ENCODE data around the gene PARM1. TPM values are rescaled to one million over a fixed set of nuclear protein-coding genes. Genes with fewer than 3 reads are reported as not detected.

Gene PARM1
- total RNA-seq, 2 experiments from 2014 or later = not detected

DNA sequence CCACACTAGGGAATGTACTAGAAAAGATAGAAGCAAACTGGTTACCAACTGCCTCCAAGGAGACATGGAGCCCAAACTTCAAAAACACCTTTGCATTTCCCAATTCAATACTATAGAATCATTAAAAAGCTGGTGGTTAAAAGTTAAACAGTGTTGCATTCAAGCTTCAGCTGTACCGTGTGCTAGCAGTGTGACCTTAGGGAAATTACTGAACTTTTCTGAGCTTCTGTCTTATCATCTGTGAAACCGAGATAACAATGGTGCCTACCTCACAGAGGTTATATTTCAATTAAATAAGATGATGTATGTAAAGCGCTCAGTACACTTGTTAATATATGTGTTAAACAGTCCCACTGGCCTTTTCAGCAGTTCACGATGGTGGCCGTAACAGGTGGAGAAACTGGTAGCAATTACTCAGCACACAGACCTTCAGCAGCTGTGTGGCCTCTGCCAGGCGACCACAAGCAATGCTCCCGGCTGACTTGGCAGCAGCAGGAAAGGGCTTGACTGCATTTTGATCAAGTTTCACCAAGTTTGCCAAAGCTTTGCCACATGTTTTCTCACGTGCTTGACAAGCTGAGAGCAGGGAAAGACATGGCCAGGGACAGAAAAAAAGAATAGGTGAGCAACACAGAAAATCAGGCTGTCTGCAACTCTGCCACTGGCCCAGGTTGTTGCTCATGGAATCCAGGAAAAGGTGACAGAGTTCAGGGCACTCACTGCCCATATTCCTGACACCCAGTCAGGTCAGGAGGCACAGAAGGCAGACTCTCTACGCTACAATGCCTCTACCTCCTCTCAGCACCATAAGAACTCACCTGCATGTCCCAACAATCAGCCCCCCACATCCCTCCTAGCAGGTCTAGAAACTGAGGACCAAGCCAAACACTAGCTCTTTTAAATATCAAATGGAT is 72.1 kb downstream of the PARM1 start:
- ChIA-PET POLR2A (no interaction called here), CTCF (no interaction called here)
- no peaks in the 10 kb centered on the region for H3K27me3 Mint-ChIP-seq
- DNase-seq = no peak
- peaks cover 9% of the 10 kb centered on the region for H3K9me3 Mint-ChIP-seq
- no peaks in the 10 kb centered on the region for H3K4me1 Mint-ChIP-seq
- H3K4me3 Mint-ChIP-seq = no peak overlapping the region
- H3K27ac Mint-ChIP-seq = no peak overlapping the region
- no peaks in the 10 kb centered on the region for H3K36me3 Mint-ChIP-seq (ENCODE audit: low read depth)

DNA sequence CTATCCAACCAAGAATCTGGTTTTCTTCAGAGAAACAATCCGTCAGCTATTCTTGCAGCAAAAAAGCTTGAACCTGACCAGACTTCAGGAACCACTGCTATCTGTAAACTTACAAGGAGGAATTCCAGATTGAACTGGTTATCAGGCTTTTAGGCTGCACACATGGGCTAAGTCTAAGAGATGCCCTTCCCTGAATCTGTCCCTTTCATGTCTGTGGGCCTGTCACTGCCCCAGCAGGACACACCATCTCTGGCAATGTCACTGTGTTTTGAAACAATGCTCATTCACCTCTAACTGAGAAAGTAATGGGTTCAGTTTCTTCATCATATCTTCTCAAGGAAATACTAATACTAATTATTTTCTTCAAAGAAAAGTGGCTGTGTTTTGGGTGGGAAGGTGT is 72.8 kb downstream of the PARM1 start:
- POLR2A ChIA-PET = no interaction called here
- H3K9me3 Mint-ChIP-seq = peaks cover 9% of the 10 kb centered on the region
- no peak overlapping the region for H3K4me3 Mint-ChIP-seq
- H3K27me3 Mint-ChIP-seq = no peaks in the 10 kb centered on the region
- no peak for DNase-seq
- no peak overlapping the region for H3K27ac Mint-ChIP-seq
- H3K4me1 Mint-ChIP-seq = no peaks in the 10 kb centered on the region
- CTCF ChIA-PET = no interaction called here
- H3K36me3 Mint-ChIP-seq (ENCODE audit: low read depth) = no peaks in the 10 kb centered on the region

DNA sequence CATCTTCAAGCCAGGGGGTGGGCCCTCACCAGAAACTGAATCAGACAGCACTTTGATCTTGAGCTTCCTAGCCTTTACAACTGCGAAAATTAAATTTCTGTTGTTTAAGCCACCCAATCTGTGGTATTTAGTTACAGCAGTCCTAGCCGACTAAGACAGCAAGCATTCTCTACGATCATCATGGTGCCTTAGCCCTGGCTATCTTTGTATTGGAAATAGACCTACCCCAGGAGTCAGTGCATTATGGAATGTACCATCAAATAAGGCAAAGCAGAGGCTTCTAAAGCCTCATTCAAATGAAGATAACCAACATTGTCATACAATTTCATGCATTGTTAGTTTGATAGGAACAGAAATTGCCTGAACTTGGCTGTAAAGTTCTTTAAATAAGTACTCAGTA is 75.0 kb downstream of the PARM1 start:
- no peaks in the 10 kb centered on the region for H3K36me3 Mint-ChIP-seq (ENCODE audit: low read depth)
- H3K27me3 Mint-ChIP-seq = no peaks in the 10 kb centered on the region
- H3K27ac Mint-ChIP-seq = no peak overlapping the region
- POLR2A ChIA-PET = no interaction called here
- H3K9me3 Mint-ChIP-seq = peaks cover 9% of the 10 kb centered on the region
- no peaks in the 10 kb centered on the region for H3K4me1 Mint-ChIP-seq
- no peak for DNase-seq
- CTCF ChIA-PET = interaction anchor here (1.2 kb wide), 1 partner anchor 10 kb away, joined by 4 read pairs; no protein-coding TSS in a partner anchor
- H3K4me3 Mint-ChIP-seq = no peak overlapping the region

DNA sequence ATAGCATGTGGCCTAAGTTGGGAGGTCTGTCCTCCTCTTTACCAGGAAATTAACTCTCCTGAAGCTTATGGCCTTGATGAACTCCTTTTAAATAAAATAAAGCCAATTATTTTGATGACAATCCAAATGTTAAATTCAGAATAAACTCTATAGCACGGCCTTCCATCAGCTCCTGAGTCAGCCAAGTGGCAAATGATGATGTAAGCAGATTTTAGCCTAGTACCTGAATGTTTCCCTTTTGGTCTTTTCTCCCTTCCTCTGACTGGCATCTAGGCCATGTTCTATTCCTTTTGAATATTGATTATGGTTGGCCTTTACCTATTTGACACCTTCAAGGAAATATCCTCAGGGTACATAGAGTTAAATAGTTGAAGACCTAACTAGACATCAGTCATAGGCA is 76.2 kb downstream of the PARM1 start:
- POLR2A ChIA-PET = no interaction called here
- Mint-ChIP-seq H3K9me3 (peaks cover 9% of the 10 kb centered on the region), H3K36me3 (ENCODE audit: low read depth) (no peaks in the 10 kb centered on the region), H3K4me1 (no peaks in the 10 kb centered on the region), H3K27me3 (no peaks in the 10 kb centered on the region), H3K27ac (no peak overlapping the region), H3K4me3 (no peak overlapping the region)
- CTCF ChIA-PET = interaction anchor here (1.2 kb wide), 2 partner anchors 9 to 12 kb away, joined by 3 to 4 read pairs; no protein-coding TSS in a partner anchor
- no peak for DNase-seq

DNA sequence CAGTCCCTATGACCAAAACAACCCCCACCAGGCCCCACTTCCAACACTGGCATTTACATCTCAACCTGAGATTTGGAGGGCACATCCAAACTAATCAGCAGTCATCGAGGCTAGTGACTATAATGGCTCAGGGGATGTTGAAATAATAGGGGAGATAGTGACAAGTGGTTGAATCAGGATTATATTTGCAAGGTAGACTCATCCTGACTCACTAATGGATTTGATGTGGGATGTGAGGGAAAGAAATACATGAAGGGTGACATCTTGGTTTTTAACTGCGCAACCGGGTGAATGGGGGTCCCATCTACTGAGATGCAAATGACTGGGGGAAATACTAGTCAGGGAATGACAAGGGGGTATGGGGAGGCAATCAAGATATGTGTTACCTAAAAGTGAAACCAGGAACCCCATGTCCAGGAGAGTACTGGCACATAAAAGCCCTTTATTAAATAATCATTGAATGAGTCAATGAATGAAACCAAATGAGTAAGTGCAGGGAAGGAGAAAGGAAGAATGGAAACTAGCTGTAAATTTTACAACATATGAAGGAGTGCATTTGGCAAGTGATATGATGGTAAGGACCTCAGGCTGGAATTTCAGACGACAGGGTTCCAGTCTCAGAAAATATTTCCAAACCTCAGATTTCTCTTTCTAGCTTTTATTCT is 78.3 kb downstream of the PARM1 start:
- no peaks in the 10 kb centered on the region for H3K27me3 Mint-ChIP-seq
- H3K36me3 Mint-ChIP-seq (ENCODE audit: low read depth) = no peaks in the 10 kb centered on the region
- POLR2A ChIA-PET = no interaction called here
- no peak for DNase-seq
- no peak overlapping the region for H3K27ac Mint-ChIP-seq
- CTCF ChIA-PET = no interaction called here
- H3K4me3 Mint-ChIP-seq = no peak overlapping the region
- H3K9me3 Mint-ChIP-seq = peaks cover 9% of the 10 kb centered on the region
- H3K4me1 Mint-ChIP-seq = no peaks in the 10 kb centered on the region

DNA sequence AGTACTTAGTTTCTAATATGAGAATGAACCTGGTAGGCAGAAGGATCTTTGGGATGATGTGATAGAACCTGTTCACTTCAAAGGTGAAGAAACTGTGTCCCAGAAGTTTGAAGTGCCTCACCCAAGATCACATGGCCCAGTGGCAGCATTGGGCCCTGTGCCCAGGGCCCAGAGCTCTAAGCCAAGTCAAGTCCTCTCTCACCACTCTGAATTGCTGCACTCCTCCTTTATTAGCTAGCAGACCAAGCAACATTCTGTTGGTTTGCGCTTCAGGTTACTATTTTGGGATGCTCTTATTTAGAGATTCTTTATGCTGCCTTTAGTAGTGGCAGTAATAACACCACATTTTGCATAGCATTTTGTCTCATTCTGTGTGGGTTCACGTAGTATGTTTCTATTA is 82.7 kb downstream of the PARM1 start:
- no peaks in the 10 kb centered on the region for H3K4me1 Mint-ChIP-seq
- H3K36me3 Mint-ChIP-seq (ENCODE audit: low read depth) = no peaks in the 10 kb centered on the region
- H3K27me3 Mint-ChIP-seq = no peaks in the 10 kb centered on the region
- ChIA-PET POLR2A (no interaction called here), CTCF (no interaction called here)
- H3K9me3 Mint-ChIP-seq = no peaks in the 10 kb centered on the region
- DNase-seq = no peak
- H3K4me3 Mint-ChIP-seq = no peak overlapping the region
- no peak overlapping the region for H3K27ac Mint-ChIP-seq

DNA sequence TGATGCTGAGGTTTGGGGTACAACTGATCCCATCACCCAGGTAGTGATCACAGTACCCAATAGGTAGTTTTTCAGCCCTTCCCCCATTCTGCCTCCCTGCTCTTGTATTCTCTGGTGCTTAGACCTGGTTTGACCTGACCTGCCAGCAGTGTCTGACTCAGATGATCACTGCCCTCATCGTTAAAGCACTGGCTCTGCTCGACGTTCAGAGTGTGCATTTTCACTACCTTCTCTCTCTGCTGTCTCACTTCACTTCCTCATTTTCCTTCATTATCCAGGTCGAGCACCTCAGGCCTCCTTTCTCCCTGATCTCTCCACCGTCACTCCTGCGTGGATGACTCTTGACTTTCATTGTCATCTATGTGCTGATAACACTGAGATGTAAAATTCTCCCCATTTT is 83.6 kb downstream of the PARM1 start:
- no peak overlapping the region for H3K27ac Mint-ChIP-seq

DNA sequence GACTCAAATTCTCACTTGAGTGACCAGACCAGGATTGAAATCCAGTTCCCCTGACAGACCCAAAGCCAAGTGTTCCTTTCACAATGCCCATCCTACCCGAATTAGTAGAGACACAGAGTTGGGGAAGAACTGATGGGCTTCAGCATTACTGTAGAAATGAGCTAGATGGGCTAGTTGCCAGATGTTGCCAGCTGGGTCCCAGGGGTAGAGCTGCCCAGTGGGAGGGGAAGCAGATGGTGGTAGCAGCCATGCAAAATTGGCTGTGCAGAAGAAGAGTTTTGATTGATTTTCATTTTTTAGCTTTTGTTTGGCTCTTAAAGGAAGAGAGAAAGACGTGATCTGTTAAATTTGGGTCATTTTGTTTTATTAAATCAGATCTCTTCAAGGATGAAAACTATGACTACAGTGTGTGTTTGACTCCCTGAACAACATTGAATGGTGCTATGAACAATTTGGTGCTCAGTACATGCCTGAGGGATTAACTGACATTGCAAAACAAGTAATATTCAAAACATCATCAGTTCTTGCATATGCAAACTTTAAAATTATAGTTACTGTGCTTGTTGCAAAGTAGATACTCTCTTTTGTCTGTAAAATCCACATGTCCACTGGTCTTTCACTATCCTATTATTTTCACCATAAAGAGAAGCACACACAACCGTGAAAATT is 86.0 kb downstream of the PARM1 start:
- no peak for DNase-seq
- no peaks in the 10 kb centered on the region for H3K9me3 Mint-ChIP-seq
- no peaks in the 10 kb centered on the region for H3K4me1 Mint-ChIP-seq
- no peaks in the 10 kb centered on the region for H3K27me3 Mint-ChIP-seq
- ChIA-PET POLR2A (no interaction called here), CTCF (interaction anchor here (0.6 to 1.0 kb wide), 2 partner anchors 10 to 143 kb away, joined by 3 read pairs; no protein-coding TSS in a partner anchor)
- H3K36me3 Mint-ChIP-seq (ENCODE audit: low read depth) = no peaks in the 10 kb centered on the region
- H3K27ac Mint-ChIP-seq = no peak overlapping the region
- no peak overlapping the region for H3K4me3 Mint-ChIP-seq

More for the DNA sequence above, 83.6 kb downstream of the PARM1 start:
- DNase-seq = no peak
- Mint-ChIP-seq H3K4me3 (no peak overlapping the region), H3K4me1 (no peaks in the 10 kb centered on the region), H3K9me3 (no peaks in the 10 kb centered on the region), H3K27me3 (no peaks in the 10 kb centered on the region), H3K36me3 (ENCODE audit: low read depth) (no peaks in the 10 kb centered on the region)
- ChIA-PET CTCF (no interaction called here), POLR2A (no interaction called here)

DNA sequence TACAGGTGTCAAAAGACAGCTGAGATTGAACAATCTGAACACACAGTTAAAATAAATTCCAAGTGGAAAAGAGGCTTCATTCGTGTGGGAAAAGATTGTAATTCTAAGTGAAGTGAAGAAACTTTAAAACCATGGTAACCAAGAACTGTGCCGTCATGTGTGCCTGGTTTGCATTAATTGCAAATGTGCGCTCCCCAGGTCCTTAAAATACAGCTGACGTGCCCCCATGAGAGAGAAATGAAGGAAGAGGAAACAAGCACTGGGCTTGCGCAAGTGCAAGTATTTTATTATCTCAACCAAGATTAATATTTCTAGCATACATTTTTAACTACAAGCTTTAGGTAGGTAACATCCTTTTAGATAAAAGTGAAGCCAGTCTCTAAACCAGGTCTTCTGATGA is 92.5 kb downstream of the PARM1 start:
- no peak for DNase-seq
- no peak overlapping the region for H3K27ac Mint-ChIP-seq
- H3K4me1 Mint-ChIP-seq = no peaks in the 10 kb centered on the region
- ChIA-PET POLR2A (no interaction called here), CTCF (no interaction called here)
- H3K36me3 Mint-ChIP-seq (ENCODE audit: low read depth) = no peaks in the 10 kb centered on the region
- H3K4me3 Mint-ChIP-seq = no peak overlapping the region
- no peaks in the 10 kb centered on the region for H3K27me3 Mint-ChIP-seq
- no peaks in the 10 kb centered on the region for H3K9me3 Mint-ChIP-seq

DNA sequence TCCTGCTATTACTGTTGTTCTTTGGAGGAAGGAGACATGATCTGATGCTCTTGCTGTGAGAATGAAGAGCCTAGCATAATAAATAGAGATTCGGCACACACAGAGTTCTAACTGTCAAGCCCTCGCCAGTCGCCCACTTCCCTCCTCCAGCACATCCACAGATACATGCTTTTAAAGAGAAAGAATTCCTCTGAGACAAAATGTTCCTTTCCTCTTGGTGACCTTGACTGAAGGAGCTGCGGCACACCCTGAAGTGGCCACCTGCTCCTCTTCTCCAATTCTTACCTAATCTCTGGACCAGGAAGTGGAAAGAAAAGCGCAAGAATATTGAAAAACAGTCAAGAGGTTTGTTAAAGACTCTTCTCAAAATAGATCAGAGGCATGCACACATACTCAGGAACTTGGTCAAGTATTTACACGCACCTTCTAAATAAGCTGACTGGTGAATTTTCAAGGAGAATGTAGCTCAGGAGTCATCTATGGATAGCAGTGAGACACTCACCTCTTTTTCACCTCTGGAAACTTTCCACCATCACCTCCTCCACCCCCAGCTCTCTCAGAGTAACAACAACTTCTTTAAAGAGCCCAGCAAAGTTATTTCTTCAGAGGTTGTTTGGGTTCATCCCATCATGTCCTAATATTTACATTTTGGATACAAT is 95.4 kb downstream of the PARM1 start:
- Mint-ChIP-seq H3K9me3 (no peaks in the 10 kb centered on the region), H3K36me3 (ENCODE audit: low read depth) (no peaks in the 10 kb centered on the region), H3K4me3 (no peak overlapping the region), H3K4me1 (no peaks in the 10 kb centered on the region), H3K27me3 (no peaks in the 10 kb centered on the region), H3K27ac (no peak overlapping the region)
- POLR2A ChIA-PET = no interaction called here
- DNase-seq = no peak
- CTCF ChIA-PET = no interaction called here

DNA sequence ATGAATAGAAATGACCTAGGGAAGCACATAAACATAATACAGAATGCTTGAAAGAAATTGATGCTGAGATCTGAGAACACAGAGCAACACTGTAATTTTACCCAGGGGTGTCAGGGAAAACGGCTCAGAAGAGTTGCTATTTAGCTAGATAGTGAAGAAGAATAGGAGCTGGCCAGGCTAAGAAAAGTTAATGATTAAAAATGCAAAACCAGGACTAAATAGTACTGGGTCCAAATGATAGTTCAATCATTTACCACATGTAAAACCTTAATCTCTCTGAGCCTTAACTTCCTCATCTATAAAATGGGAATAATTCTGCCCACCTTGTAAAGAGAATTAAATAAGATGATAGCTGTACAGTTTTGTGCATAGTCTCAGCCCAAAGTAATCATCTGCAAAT is 97.1 kb downstream of the PARM1 start:
- H3K4me1 Mint-ChIP-seq = no peaks in the 10 kb centered on the region
- H3K9me3 Mint-ChIP-seq = no peaks in the 10 kb centered on the region
- H3K4me3 Mint-ChIP-seq = no peak overlapping the region
- ChIA-PET POLR2A (no interaction called here), CTCF (interaction anchor here (0.7 kb wide), 1 partner anchor 1441 kb away, joined by 3 read pairs; no protein-coding TSS in a partner anchor)
- H3K27me3 Mint-ChIP-seq = no peaks in the 10 kb centered on the region
- no peak overlapping the region for H3K27ac Mint-ChIP-seq
- H3K36me3 Mint-ChIP-seq (ENCODE audit: low read depth) = no peaks in the 10 kb centered on the region
- no peak for DNase-seq

DNA sequence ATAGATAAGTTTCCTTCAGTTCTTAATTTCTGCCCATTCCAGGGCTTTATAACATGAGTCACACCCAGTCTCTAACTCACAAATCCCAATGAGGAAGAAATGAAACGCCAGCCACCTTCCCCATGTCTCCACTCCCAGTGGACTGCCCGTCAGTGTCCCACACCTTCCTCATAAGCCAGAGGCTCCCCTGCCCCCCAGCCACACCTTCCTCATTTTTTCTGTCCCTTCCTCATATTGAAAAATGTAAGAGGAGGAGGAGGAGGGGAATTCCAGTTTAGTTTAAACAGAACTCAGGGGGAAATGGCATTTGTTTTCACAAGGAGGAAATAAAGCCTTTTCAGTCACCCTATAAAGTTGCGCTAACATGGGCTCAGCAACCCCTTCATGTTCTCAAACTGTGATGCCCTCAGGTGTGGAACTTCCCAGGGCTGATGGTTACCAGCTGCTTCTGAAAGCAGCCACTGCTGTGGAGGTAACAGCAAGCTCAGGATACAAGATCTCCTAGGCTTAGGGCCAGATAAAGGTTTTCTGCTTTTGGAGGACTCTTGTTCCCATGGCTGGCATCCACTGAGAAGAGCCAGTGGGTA is 97.8 kb downstream of the PARM1 start:
- CTCF ChIA-PET = no interaction called here
- Mint-ChIP-seq H3K27ac (no peak overlapping the region), H3K4me1 (no peaks in the 10 kb centered on the region), H3K4me3 (no peak overlapping the region), H3K27me3 (no peaks in the 10 kb centered on the region), H3K36me3 (ENCODE audit: low read depth) (no peaks in the 10 kb centered on the region), H3K9me3 (no peaks in the 10 kb centered on the region)
- DNase-seq = no peak
- POLR2A ChIA-PET = no interaction called here
